Kidney (tissue), 14 donors: ENCODE results near the gene BICC1. TPM values are rescaled to one million over a fixed set of nuclear protein-coding genes. Genes with fewer than 3 reads are reported as not detected.
A peak's percentile ranks its signal among the peaks of the same experiment; 100 is the strongest.

Source experiments
- DNase-seq, 5 donors: peaks; one replicate each; pipeline ENCODE4 v3.0.0-alpha.2; 2013 to 2020
- FAIRE-seq: peaks from 2 replicates; lab custom pipeline; 2012; peaks lifted over from hg19 to GRCh38; lab: Jason Lieb, UNC
- H3K27ac ChIP-seq, 2 donors: one replicate each; pipeline ENCODE4 v1.7.0; 2013; ENCODE audit warnings: low read depth in 2 of 2, low read length in 2 of 2, inconsistent platforms in 1 of 2
- H3K27me3 ChIP-seq: one replicate; pipeline ENCODE4 v1.7.1; 2013; ENCODE audit warnings: low read length, inconsistent platforms; ENCODE audit not compliant: control insufficient read depth, insufficient read depth
- H3K36me3 ChIP-seq, 3 donors: one replicate each; pipeline versions ENCODE4 v1.7.0 to v1.7.1; 2013; ENCODE audit warnings: low read length in 3 of 3, control low read depth in 1 of 3, inconsistent platforms in 1 of 3; ENCODE audit not compliant: insufficient read depth in 3 of 3, control insufficient read depth in 2 of 3
- H3K4me1 ChIP-seq, 3 donors: one replicate each; pipeline versions ENCODE4 v1.7.0 to v1.7.1; 2013; ENCODE audit warnings: low read length in 3 of 3, inconsistent platforms in 1 of 3, low read depth in 1 of 3; ENCODE audit not compliant: control insufficient read depth in 2 of 3, insufficient read depth in 2 of 3
- H3K4me3 ChIP-seq, 3 donors: one replicate each; pipeline versions ENCODE4 v1.7.0 to v1.8.1; 2013; ENCODE audit warnings: low read length in 3 of 3, control low read depth in 1 of 3, inconsistent platforms in 1 of 3
- H3K9ac ChIP-seq, 3 donors: one replicate each; pipeline versions ENCODE4 v1.7.0 to v1.7.1; 2013; ENCODE audit warnings: low read length in 3 of 3, control low read depth in 1 of 3, inconsistent platforms in 1 of 3
- H3K9me3 ChIP-seq, 3 donors: one replicate each; pipeline versions ENCODE4 v1.7.0 to v1.7.1; 2013; ENCODE audit warnings: low read length in 3 of 3, control low read depth in 1 of 3, inconsistent platforms in 1 of 3; ENCODE audit not compliant: control insufficient read depth in 2 of 3, insufficient read depth in 1 of 3
- intact Hi-C: fragments of 100-400 bp; cut with DNase I; formaldehyde crosslinking; loops from one replicate; pipeline ENCODE4 v1.11.1; 2022
- polyA plus RNA-seq: library from polyadenylated mRNA; stranded (reverse); fragments of 350-450 nt; fragmentation: Illumina TruSeq; extraction: RNeasy Lipid Tissue Mini Kit (QIAGEN cat#74804); gene quantifications from one replicate; pipeline ENCODE4 v1.2.3, GENCODE V29; 2014; ENCODE audit warnings: low read depth, low replicate concordance; ENCODE audit not compliant: insufficient read depth
- total RNA-seq: library from RNA; stranded (reverse); fragmentation: NEBNext Ultra II Directional; extraction: Animal tissue kit (Norgen Biotek cat#: 25700); gene quantifications from one replicate; pipeline ENCODE4 v1.2.1, GENCODE V29; 2021
- TF ChIP-seq, protein P1 (sequence below): IDR thresholded peaks from 3 replicates; pipeline ENCODE4 v1.5.1; 2012; ENCODE audit warnings: mild to moderate bottlenecking, moderate library complexity, borderline replicate concordance; ENCODE audit not compliant: insufficient read depth; ENCODE audit errors: extremely low read depth
- donor health status: control.
- donor health status: control.
- donor health status: control.
- donor health status: control.
- donor health status: control.
- donor health status: DM: yes; HTN: yes; CAD: no.
- donor health status: Normal renal cell carcinoma (clear cell type).

Gene BICC1
- total and polyA plus RNA-seq, 2 donors from 2014 or later: 21.0 to 136 TPM

GRCh38 chr10:58721601-58722281 is 209.1 kb downstream of the BICC1 start:
- Histone ChIP-seq H3K36me3 (no peaks in the 10 kb centered on the region), H3K27ac (peak overlapping the region in 1 of 2 donors; percentile 26), H3K4me3 (peak overlapping the region in 1 of 3 donors; percentile 11), H3K27me3 (no peaks in the 10 kb centered on the region), H3K9me3 (no peaks in the 10 kb centered on the region), H3K4me1 (peaks cover 0 to 44% (median 15%) of the 10 kb centered on the region in 3 donors), H3K9ac (no peak overlapping the region)
- intact Hi-C loops: no loop called here
- DNase-seq (no peak), FAIRE-seq (no peak)
- TF ChIP-seq, protein P1, sequence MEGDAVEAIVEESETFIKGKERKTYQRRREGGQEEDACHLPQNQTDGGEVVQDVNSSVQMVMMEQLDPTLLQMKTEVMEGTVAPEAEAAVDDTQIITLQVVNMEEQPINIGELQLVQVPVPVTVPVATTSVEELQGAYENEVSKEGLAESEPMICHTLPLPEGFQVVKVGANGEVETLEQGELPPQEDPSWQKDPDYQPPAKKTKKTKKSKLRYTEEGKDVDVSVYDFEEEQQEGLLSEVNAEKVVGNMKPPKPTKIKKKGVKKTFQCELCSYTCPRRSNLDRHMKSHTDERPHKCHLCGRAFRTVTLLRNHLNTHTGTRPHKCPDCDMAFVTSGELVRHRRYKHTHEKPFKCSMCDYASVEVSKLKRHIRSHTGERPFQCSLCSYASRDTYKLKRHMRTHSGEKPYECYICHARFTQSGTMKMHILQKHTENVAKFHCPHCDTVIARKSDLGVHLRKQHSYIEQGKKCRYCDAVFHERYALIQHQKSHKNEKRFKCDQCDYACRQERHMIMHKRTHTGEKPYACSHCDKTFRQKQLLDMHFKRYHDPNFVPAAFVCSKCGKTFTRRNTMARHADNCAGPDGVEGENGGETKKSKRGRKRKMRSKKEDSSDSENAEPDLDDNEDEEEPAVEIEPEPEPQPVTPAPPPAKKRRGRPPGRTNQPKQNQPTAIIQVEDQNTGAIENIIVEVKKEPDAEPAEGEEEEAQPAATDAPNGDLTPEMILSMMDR: no peak

GRCh38 chr10:58723186-58723585 is 210.5 kb downstream of the BICC1 start:
- Histone ChIP-seq H3K4me3 (no peak overlapping the region), H3K9ac (no peak overlapping the region), H3K4me1 (peaks cover 0 to 44% (median 15%) of the 10 kb centered on the region in 3 donors), H3K36me3 (no peaks in the 10 kb centered on the region), H3K27me3 (no peaks in the 10 kb centered on the region), H3K9me3 (no peaks in the 10 kb centered on the region), H3K27ac (no peak overlapping the region)
- TF ChIP-seq, protein P1: no peak
- no peak for FAIRE-seq
- intact Hi-C loops: no loop called here
- DNase-seq: no peak

DNA sequence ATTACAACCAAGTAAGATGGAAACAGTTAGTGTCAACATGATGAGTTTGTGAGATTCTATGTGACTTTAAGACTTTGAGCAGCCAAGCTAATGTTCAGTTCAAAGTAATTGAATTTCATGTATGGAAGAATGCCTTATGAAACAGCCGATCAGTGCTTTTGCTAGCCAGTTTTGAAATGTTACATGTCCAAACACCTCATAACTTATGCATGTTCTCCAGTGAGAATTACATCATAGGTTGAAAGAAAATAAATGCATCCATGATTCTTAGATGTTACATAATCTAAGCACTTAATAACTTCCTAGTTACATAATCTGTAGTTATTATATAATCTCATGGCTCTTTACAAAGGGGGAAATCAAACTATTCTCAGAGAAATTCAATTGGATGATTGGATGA is 211.3 kb downstream of the BICC1 start:
- no peaks in the 10 kb centered on the region for H3K27me3 ChIP-seq
- H3K9me3 ChIP-seq: no peaks in the 10 kb centered on the region
- intact Hi-C loops: no loop called here
- no peak for DNase-seq
- H3K4me3 ChIP-seq: no peak overlapping the region
- no peaks in the 10 kb centered on the region for H3K36me3 ChIP-seq
- H3K4me1 ChIP-seq: peaks cover 0 to 44% (median 15%) of the 10 kb centered on the region in 3 donors
- no peak overlapping the region for H3K9ac ChIP-seq
- peak overlapping the region; percentile 48 to 63 for H3K27ac ChIP-seq
- FAIRE-seq: peak; percentile 51
- TF ChIP-seq, protein P1: no peak
